Stimulated activated naive CD8-positive, alpha-beta T cell treated with anti-CD3 and anti-CD28 coated beads, Interleukin-15, Interleukin-2, amounts not matched to agents 100 U/mL and 50 U/mL, for 24 hours (primary cell): ENCODE data around the gene MYBL2.
"Not testable (repeated sequence)": the region's sequence is repeated elsewhere in the genome, so short reads cannot be mapped to it uniquely, and the experiment has no call there.

Experiments used
- ATAC-seq: fragments of 150-1000 bp; cut with Tn5 transposase; one replicate; pipeline ENCODE4 v1.10.0; 2021
- DNase-seq: peaks from one replicate; pipeline ENCODE4 v3.0.0; 2021

Gene MYBL2

GRCh38 chr20:43666376-43667328 lies at the start of gene MYBL2:
MYBL2 (plus strand) TSS chr20:43667114; CDS start chr20:43667284, 170 bp downstream.
- ATAC-seq, result peak; percentile 94
- DNase-seq, result peak; percentile 78

- DNase-seq (no peak), ATAC-seq (no peak)
These were observed 35.3 kb upstream of the MYBL2 start for GRCh38 chr20:43631598-43631997.

- ATAC-seq, result no peak
- DNase-seq, result no peak
These were observed 30.5 kb upstream of the MYBL2 start for GRCh38 chr20:43636429-43636828.

GRCh38 chr20:43642548-43642947 lies 24.4 kb upstream of the MYBL2 start:
- ATAC-seq (no peak), DNase-seq (no peak)

GRCh38 chr20:43650997-43651525 lies 15.9 kb upstream of the MYBL2 start:
- no peak for DNase-seq
- no peak for ATAC-seq

GRCh38 chr20:43651650-43652184 lies 15.2 kb upstream of the MYBL2 start:
- ATAC-seq, result not testable (repeated sequence)

GRCh38 chr20:43653966-43654365 lies 12.9 kb upstream of the MYBL2 start:
- ATAC-seq, result no peak

More at GRCh38 chr20:43651650-43652184, 15.2 kb upstream of the MYBL2 start:
- DNase-seq, result not testable (repeated sequence)

GRCh38 chr20:43655176-43655575 lies 11.7 kb upstream of the MYBL2 start:
- DNase-seq, ATAC-seq: not testable (repeated sequence)

More at GRCh38 chr20:43653966-43654365, 12.9 kb upstream of the MYBL2 start:
- no peak for DNase-seq

- ATAC-seq (no peak), DNase-seq (no peak)
These were observed 11.0 kb upstream of the MYBL2 start for GRCh38 chr20:43655937-43656336.

- DNase-seq, result peak; percentile 67
- ATAC-seq, result peak; percentile 84
These were observed 8.7 kb upstream of the MYBL2 start for GRCh38 chr20:43658069-43658722.

GRCh38 chr20:43658723-43659419 lies 8.0 kb upstream of the MYBL2 start:
- ATAC-seq (no peak), DNase-seq (no peak)

GRCh38 chr20:43662943-43663655 lies 3.8 kb upstream of the MYBL2 start:
- ATAC-seq (no peak), DNase-seq (no peak)

- DNase-seq, result no peak
- ATAC-seq, result no peak
These were observed 1.3 kb upstream of the MYBL2 start for GRCh38 chr20:43665466-43666176.

GRCh38 chr20:43667341-43668132 lies 623 bp downstream of the MYBL2 start:
- peak; percentile 55 for DNase-seq
- peak; percentile 38 for ATAC-seq

- ATAC-seq (no peak), DNase-seq (no peak)
These were observed 2.4 kb downstream of the MYBL2 start for GRCh38 chr20:43669332-43669731.

- ATAC-seq (no peak), DNase-seq (no peak)
These were observed 3.5 kb downstream of the MYBL2 start for GRCh38 chr20:43670423-43670822.

GRCh38 chr20:43676368-43676767 lies 9.5 kb downstream of the MYBL2 start:
- ATAC-seq (no peak), DNase-seq (no peak)

GRCh38 chr20:43680981-43681380 lies 14.1 kb downstream of the MYBL2 start:
- no peak for ATAC-seq
- no peak for DNase-seq

GRCh38 chr20:43681468-43681942 lies 14.6 kb downstream of the MYBL2 start:
- ATAC-seq (peak; percentile 33), DNase-seq (no peak)

GRCh38 chr20:43681991-43682410 lies 15.1 kb downstream of the MYBL2 start:
- ATAC-seq (peak; percentile 62), DNase-seq (peak; percentile 23)
